ENCODE data around the gene SLC1A2. TPM values are rescaled to one million over a fixed set of nuclear protein-coding genes. Genes with fewer than 3 reads are reported as not detected.

Gene SLC1A2
- total RNA-seq, 1 donor from 2014 or later, result 1.9 TPM

DNA sequence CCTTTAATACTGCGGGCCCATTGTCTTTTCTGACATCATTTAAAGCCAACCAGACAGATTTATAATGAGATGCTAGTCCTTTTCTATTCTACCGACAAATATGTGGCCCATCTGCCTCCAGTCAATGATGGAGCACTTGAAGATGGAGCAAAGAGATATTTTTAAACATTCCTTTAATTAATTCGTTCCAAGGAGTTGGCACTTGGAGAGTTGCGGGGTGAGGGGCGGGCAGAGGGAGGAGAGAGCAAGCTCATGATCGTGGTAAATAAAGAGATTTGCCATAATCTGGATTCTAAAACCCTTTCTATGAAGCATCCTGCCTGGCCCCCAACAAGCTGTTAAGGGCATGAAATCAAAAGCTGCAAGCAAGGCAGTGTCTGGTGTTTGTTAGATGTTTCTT, 5.0 kb downstream of the SLC1A2 start:
- DNase-seq (ENCODE audit: low spot score in 2 of 2, unreplicated experiment in 2 of 2), result no peak
- Mint-ChIP-seq H3K4me3 (no peak overlapping the region), H3K9me3 (no peaks in the 10 kb centered on the region), H3K27ac (no peak overlapping the region), H3K4me1 (peaks cover 5% of the 10 kb centered on the region), H3K36me3 (no peaks in the 10 kb centered on the region), H3K27me3 (ENCODE audit: low read depth) (peaks cover 76% of the 10 kb centered on the region)
- TF ChIP-seq, protein P1, sequence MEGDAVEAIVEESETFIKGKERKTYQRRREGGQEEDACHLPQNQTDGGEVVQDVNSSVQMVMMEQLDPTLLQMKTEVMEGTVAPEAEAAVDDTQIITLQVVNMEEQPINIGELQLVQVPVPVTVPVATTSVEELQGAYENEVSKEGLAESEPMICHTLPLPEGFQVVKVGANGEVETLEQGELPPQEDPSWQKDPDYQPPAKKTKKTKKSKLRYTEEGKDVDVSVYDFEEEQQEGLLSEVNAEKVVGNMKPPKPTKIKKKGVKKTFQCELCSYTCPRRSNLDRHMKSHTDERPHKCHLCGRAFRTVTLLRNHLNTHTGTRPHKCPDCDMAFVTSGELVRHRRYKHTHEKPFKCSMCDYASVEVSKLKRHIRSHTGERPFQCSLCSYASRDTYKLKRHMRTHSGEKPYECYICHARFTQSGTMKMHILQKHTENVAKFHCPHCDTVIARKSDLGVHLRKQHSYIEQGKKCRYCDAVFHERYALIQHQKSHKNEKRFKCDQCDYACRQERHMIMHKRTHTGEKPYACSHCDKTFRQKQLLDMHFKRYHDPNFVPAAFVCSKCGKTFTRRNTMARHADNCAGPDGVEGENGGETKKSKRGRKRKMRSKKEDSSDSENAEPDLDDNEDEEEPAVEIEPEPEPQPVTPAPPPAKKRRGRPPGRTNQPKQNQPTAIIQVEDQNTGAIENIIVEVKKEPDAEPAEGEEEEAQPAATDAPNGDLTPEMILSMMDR (IDR thresholded peaks at IDR 0.05; ENCODE audit: unreplicated experiment), result no peak

DNA sequence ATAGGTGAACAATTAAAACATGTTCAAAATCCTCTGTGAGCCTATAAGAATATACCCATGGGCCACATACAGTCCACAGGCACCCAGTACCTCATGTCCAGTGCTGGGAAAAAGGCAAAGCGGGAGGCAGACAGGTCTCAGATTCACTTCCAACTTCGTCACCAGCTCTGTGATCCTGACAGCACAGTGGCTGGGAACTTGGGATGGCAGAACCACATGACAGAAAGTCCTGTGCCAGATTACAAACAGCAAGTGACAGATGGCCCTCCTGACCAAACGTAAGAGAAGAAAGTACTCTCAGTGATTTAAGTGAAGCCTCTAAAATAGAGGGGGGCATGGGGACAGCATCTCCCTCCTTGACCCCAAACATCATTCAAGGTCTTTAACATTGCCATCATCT, 5.8 kb downstream of the SLC1A2 start:
- no peak overlapping the region for H3K4me3 Mint-ChIP-seq
- H3K27me3 Mint-ChIP-seq (ENCODE audit: low read depth), result peaks cover 70% of the 10 kb centered on the region
- no peak overlapping the region for H3K27ac Mint-ChIP-seq
- H3K36me3 Mint-ChIP-seq, result no peaks in the 10 kb centered on the region
- peaks cover 4% of the 10 kb centered on the region for H3K4me1 Mint-ChIP-seq
- H3K9me3 Mint-ChIP-seq, result no peaks in the 10 kb centered on the region
- TF ChIP-seq, protein P1 (IDR thresholded peaks at IDR 0.05; ENCODE audit: unreplicated experiment), result no peak
- no peak for DNase-seq (ENCODE audit: low spot score in 2 of 2, unreplicated experiment in 2 of 2)

DNA sequence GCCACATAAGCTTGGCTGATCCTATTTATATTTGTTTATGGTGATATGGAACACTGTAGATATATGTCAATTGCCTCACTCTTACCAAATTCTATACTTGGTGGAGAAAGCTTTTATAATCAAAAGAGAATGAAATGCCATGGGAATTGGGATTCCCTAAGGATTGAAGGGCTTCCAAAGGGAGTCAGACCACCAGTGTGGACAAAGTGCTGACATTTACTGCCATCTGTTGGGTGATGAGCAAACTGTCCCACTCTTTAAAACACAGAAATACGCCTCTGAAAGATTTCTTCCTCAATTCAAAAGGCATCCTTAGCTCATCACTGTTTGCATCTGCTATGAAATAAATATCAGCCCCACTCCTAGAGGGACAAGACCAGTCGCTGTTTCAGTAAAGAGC, 7.1 kb downstream of the SLC1A2 start:
- no peak overlapping the region for H3K4me3 Mint-ChIP-seq
- H3K27me3 Mint-ChIP-seq (ENCODE audit: low read depth), result peaks cover 57% of the 10 kb centered on the region
- no peak for DNase-seq (ENCODE audit: low spot score in 2 of 2, unreplicated experiment in 2 of 2)
- no peak overlapping the region for H3K27ac Mint-ChIP-seq
- TF ChIP-seq, protein P1 (IDR thresholded peaks at IDR 0.05; ENCODE audit: unreplicated experiment), result no peak
- H3K9me3 Mint-ChIP-seq, result no peaks in the 10 kb centered on the region
- H3K36me3 Mint-ChIP-seq, result no peaks in the 10 kb centered on the region
- H3K4me1 Mint-ChIP-seq, result no peaks in the 10 kb centered on the region

DNA sequence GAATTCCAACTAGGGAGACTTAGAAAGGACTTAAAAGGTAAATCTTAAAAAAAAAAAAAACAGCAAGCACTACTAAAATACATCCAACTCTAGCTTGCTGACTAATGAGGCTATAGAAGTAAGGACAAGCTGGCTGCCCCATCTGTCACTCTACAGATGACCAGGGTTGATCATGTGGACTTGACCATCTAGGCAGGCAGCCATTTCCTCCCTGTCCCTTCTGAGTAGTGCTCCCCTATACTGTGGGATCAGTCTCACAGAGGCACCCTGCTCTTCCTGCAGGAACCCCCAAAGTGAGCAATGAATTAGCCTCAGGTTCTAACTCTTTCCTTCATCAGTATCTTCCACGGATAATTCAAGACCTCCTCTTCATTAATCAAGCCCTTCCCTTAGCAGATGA, 12.3 kb downstream of the SLC1A2 start:
- DNase-seq (ENCODE audit: low spot score in 2 of 2, unreplicated experiment in 2 of 2), result no peak
- H3K27me3 Mint-ChIP-seq (ENCODE audit: low read depth), result peaks cover 16% of the 10 kb centered on the region
- no peak overlapping the region for H3K4me3 Mint-ChIP-seq
- no peaks in the 10 kb centered on the region for H3K9me3 Mint-ChIP-seq
- TF ChIP-seq, protein P1 (IDR thresholded peaks at IDR 0.05; ENCODE audit: unreplicated experiment), result no peak
- no peaks in the 10 kb centered on the region for H3K36me3 Mint-ChIP-seq
- H3K4me1 Mint-ChIP-seq, result peaks cover 10% of the 10 kb centered on the region
- no peak overlapping the region for H3K27ac Mint-ChIP-seq

DNA sequence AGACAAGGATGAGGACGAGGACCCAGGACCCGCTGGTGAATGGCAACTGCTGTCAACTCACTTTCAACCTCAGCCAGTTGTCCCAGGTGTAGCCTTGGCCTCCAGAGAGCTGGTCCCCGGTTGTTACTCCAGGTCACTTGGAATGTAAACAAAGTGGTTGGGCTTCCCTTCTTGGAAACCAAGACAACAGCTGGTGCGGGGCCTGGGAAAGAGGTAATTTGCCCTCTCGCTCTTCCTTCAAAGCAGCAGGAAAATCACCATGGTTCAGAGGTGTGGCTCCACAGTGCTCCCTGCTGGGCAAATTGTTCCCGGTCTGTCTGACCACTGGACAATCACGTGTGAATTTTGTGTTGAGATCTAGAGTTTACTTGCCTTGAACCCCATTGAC, 15.0 kb downstream of the SLC1A2 start:
- DNase-seq (ENCODE audit: low spot score in 2 of 2, unreplicated experiment in 2 of 2), result no peak
- Mint-ChIP-seq H3K9me3 (no peaks in the 10 kb centered on the region), H3K36me3 (no peaks in the 10 kb centered on the region), H3K27ac (no peak overlapping the region), H3K4me3 (no peak overlapping the region), H3K4me1 (peaks cover 16% of the 10 kb centered on the region), H3K27me3 (ENCODE audit: low read depth) (peaks cover 2% of the 10 kb centered on the region)
- TF ChIP-seq, protein P1 (IDR thresholded peaks at IDR 0.05; ENCODE audit: unreplicated experiment), result no peak

DNA sequence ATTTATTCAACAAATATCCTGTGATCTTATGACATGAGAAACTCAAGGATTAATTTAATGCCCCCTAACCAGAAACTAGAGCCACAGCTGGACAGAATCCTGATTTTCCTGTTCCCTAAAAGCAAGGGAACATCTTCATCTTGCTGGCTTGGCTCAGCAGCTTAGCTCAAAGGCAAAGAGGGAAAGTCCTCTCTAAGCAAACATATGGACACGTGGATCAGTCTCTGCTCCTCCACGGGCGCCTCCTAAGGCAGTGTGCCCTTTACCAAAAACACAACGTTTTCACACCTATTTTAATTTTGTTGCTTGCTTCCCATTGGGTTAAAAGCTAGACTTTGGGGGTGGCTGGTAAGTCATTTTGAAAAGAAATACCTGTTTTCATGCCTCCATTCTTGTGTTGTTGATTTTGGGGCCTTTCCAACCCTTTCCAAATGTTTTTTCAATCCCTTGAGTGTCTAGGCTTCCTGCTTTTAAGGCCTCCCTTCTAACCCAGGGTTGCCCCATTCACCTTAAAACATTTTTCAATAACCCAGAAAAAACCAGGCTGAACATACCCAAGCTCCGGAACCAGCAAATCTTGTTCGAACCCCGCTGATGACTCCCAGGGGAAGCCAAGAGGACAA, 15.5 kb downstream of the SLC1A2 start:
- Mint-ChIP-seq H3K4me3 (no peak overlapping the region), H3K36me3 (no peaks in the 10 kb centered on the region), H3K9me3 (no peaks in the 10 kb centered on the region), H3K27ac (no peak overlapping the region), H3K4me1 (peaks cover 16% of the 10 kb centered on the region), H3K27me3 (ENCODE audit: low read depth) (peaks cover 6% of the 10 kb centered on the region)
- TF ChIP-seq, protein P1 (IDR thresholded peaks at IDR 0.05; ENCODE audit: unreplicated experiment), result no peak
- DNase-seq (ENCODE audit: low spot score in 2 of 2, unreplicated experiment in 2 of 2), result no peak

Data from mesothelial cell of epicardium (in vitro differentiated cells).